HUDEP-2 (cell line): ENCODE data around the gene OR6C68.
A peak's percentile ranks its signal among the peaks of the same experiment; 100 is the strongest.
"Not testable (repeated sequence)": the region's sequence is repeated elsewhere in the genome, so short reads cannot be mapped to it uniquely, and the experiment has no call there.

Source experiments
- DNase-seq, 76 experiments: peaks; one replicate each; lab custom pipeline; 2025; ENCODE audit not compliant: unreplicated experiment in 76 of 76; lab: John Stamatoyannopoulos, UW

The OR6C68 gene

DNA sequence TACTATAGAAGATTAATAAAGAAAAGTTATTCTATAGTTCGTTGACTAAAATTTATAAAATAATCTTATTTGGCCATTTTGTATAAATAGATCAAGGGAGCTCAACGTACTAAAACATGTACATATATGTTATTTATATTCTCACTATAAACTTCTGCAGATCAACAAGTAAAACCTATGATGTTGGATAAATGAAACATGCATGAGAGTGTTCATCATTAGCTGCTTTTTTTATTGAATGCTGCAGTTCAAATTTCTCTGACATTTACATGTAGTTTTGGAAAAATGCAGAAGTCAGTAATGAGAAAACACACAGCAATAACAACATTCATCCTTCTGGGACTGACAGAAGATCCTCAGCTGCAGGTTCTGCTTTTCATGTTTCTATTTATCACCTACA, at the start of gene OR6C68:
Gene OR6C68, plus strand, starts transcription at position 301 of the 400 bp plus-strand sequence. Its CDS starts 0 bp downstream, at position 301.
- no peak for DNase-seq

- DNase-seq = no peak
Measured at GRCh38 chr12:55443776-55444175, 48.4 kb upstream of the OR6C68 start, which contains the start of gene OR6C2. Gene OR6C2, plus strand, starts transcription at chr12:55444076. Its CDS starts 8,138 bp downstream, at chr12:55452214.

GRCh38 chr12:55445357-55445756, 46.8 kb upstream of the OR6C68 start:
- DNase-seq = no peak

DNA sequence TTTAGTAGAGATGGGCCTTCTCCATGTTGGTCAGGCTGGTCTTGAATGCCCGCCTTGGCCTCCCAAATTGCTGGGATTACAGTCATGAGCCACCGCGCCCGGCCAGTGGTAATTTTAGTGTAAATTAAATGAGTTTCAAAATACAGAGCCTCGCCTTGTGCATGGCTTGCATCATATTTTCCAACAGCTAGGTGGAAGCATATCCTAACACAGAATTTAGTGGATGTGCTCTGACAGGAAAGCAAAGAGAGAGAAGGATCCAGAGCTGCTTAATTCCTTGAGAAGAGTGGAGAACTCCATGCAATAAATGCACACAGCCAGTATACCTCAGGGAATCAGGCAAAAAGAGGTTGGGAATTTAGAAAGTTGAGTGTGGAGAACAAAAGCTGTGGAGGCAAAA, 45.9 kb upstream of the OR6C68 start:
- no peak for DNase-seq

DNA sequence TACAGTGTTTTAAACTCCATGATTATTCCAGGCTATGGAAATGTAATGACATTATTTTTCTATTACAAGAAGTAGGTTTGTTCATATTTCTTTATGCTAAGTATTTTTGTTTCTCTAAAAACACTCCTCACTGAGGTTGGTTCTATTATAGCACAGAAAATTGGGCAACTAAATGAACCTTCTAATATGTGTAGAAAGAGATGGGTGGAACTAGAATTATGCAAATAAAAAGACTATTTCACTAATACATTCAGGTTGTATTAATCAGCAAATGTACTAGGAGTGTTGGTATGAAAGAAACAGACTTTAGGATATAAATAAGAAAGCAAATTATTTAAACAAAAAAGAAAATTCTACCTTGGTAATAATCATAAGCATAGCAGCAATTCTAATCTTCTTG, 43.4 kb upstream of the OR6C68 start:
- DNase-seq = no peak

- DNase-seq = not testable (repeated sequence)
Measured at GRCh38 chr12:55464926-55465325, 27.3 kb upstream of the OR6C68 start.

- DNase-seq = no peak
Measured at GRCh38 chr12:55467836-55468235, 24.3 kb upstream of the OR6C68 start.

GRCh38 chr12:55469291-55469690, 22.9 kb upstream of the OR6C68 start:
- DNase-seq = no peak

GRCh38 chr12:55470088-55470829, 21.9 kb upstream of the OR6C68 start, which contains the start of gene OR6C70:
Gene OR6C70, minus strand, starts transcription at chr12:55470138. Its CDS starts 0 bp downstream, at chr12:55470138.
- no peak for DNase-seq

- DNase-seq = no peak
Measured at GRCh38 chr12:55472264-55472663, 19.9 kb upstream of the OR6C68 start.

DNA sequence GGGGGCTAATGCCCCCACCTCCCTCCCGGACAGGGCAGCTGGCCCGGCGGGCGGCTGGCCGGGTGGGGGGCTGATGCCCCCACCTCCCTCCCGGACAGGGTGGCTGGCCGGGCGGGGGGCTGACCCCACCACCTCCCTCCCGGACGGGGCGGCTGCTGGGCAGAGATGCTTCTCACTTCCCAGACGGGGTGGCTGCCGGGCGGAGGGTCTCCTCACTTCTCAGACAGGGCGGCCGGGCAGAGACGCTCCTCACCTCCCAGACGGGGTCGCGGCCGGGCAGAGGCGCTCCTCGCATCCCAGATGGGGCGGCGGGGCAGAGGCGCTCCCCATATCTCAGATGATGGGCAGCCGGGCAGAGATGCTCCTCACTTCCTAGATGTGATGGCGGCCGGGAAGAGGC, 13.0 kb upstream of the OR6C68 start:
- not testable (repeated sequence) for DNase-seq

DNA sequence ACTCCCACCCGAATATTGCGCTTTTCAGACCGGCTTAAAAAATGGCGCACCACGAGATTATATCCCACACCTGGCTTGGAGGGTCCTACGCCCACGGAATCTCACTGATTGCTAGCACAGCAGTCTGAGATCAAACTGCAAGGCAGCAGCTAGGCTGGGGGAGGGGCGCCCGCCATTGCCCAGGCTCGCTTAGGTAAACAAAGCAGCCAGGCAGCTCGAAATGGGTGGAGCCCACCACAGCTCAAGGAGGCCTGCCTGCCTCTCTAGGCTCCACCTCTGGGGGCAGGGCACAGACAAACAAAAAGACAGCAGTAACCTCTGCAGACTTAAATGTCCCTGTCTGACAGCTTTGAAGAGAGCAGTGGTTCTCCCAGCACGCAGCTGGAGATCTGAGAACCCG, 7.9 kb upstream of the OR6C68 start:
- DNase-seq = not testable (repeated sequence)

- DNase-seq = no peak
Measured at GRCh38 chr12:55495490-55495889, 3.3 kb downstream of the OR6C68 start.

DNA sequence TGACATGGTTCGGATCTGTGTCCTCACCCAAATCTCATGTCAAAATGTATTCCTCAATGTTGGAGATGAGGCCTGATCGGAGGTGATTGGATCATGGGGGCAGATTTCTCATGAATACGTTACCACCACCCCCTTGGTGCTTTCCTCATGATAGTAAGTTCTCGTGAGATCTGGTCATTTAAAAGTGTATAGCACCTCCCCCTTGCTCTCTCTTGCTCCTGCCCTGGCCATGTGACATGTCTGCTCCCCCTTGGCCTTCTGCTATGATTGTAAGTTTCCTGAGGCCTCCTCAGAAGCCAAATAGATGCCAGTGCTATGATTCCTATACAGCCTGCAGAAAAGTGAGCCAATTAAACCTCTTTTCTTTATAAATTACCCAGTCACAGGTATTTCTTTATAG, 7.1 kb downstream of the OR6C68 start:
- DNase-seq = no peak

GRCh38 chr12:55499810-55500252, 7.7 kb downstream of the OR6C68 start:
- DNase-seq = peak in 10 of 76 experiments; percentile 1 to 39 (median 21)

- no peak for DNase-seq
Measured at GRCh38 chr12:55501601-55502000, 9.4 kb downstream of the OR6C68 start.

DNA sequence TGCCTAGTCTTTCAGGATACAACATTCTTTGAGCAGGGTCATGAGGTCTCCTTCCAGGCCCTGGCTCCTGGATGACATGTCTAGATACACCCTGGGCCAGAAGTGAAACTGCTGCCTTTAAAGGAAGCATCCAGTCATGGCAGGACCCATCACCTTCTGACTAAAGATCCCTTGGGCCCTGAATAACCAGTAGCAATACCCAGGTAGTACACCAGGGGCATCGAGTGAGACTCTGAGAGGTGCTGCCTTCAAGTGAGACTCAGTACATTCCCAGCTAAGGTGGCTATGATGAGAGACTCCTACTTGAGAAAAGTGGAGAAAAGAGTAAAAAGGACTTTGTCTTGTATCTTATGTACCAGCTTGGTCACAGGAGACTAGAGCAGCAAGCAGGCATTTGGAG, 23.5 kb downstream of the OR6C68 start:
- peak in 1 of 76 experiments; percentile 7 for DNase-seq

GRCh38 chr12:55516391-55516790, 24.2 kb downstream of the OR6C68 start:
- no peak for DNase-seq
